Mesothelial cell of epicardium (in vitro differentiated cells): ENCODE data around the gene BORCS5. TPM values are rescaled to one million over a fixed set of nuclear protein-coding genes. Genes with fewer than 3 reads are reported as not detected.
A peak's percentile ranks its signal among the peaks of the same experiment; 100 is the strongest.

ENCODE experiments used
- DNase-seq, 2 experiments: peaks; one replicate each; pipeline ENCODE4 v3.0.0; 2021; ENCODE audit warnings: low spot score in 2 of 2; ENCODE audit not compliant: unreplicated experiment in 2 of 2
- H3K27ac Mint-ChIP-seq: 2 replicates; pipeline ENCODE4 v1.8.0; 2021; ENCODE audit warnings: mixed read lengths
- H3K27me3 Mint-ChIP-seq: 2 replicates; pipeline ENCODE4 v1.8.0; 2021; ENCODE audit warnings: low read depth, mixed read lengths
- H3K36me3 Mint-ChIP-seq: 2 replicates; pipeline ENCODE4 v1.8.0; 2021; ENCODE audit warnings: mixed read lengths
- H3K4me1 Mint-ChIP-seq: 2 replicates; pipeline ENCODE4 v1.8.0; 2021; ENCODE audit warnings: mixed read lengths
- H3K4me3 Mint-ChIP-seq: 2 replicates; pipeline ENCODE4 v1.8.0; 2021; ENCODE audit warnings: mild to moderate bottlenecking, moderate library complexity, mixed read lengths
- H3K9me3 Mint-ChIP-seq: 2 replicates; pipeline ENCODE4 v1.8.0; 2021; ENCODE audit warnings: mixed read lengths
- CTCF ChIP-seq: fragments of 200-600 bp; sonication (generic); IDR thresholded peaks from one replicate; pipeline ENCODE4 v1.5.0; 2021; ENCODE audit warnings: antibody characterized with exemption; ENCODE audit not compliant: unreplicated experiment
- total RNA-seq: library from RNA; stranded (reverse); gene quantifications from 3 replicates; pipeline ENCODE4 v1.2.1, GENCODE V29; 2021

Gene BORCS5
- total RNA-seq, 1 donor from 2014 or later, result 11.0 TPM

- H3K36me3 Mint-ChIP-seq, result no peaks in the 10 kb centered on the region
- no peak overlapping the region for H3K4me3 Mint-ChIP-seq
- no peak for TF ChIP-seq CTCF
- H3K4me1 Mint-ChIP-seq, result peaks cover 30% of the 10 kb centered on the region
- H3K27ac Mint-ChIP-seq, result no peak overlapping the region
- H3K9me3 Mint-ChIP-seq, result no peaks in the 10 kb centered on the region
- no peak for DNase-seq
- no peaks in the 10 kb centered on the region for H3K27me3 Mint-ChIP-seq
Observed at GRCh38 chr12:12326262-12326661, 30.6 kb upstream of the BORCS5 start.

GRCh38 chr12:12327802-12328201, 29.1 kb upstream of the BORCS5 start:
- H3K9me3 Mint-ChIP-seq, result no peaks in the 10 kb centered on the region
- peaks cover 36% of the 10 kb centered on the region for H3K4me1 Mint-ChIP-seq
- no peak overlapping the region for H3K4me3 Mint-ChIP-seq
- H3K27ac Mint-ChIP-seq, result no peak overlapping the region
- peak; percentile 63 for TF ChIP-seq CTCF
- no peaks in the 10 kb centered on the region for H3K36me3 Mint-ChIP-seq
- no peaks in the 10 kb centered on the region for H3K27me3 Mint-ChIP-seq
- no peak for DNase-seq

GRCh38 chr12:12331244-12331771, 25.6 kb upstream of the BORCS5 start:
- Mint-ChIP-seq H3K9me3 (no peaks in the 10 kb centered on the region), H3K4me3 (peak overlapping the region; percentile 53), H3K4me1 (peaks cover 47% of the 10 kb centered on the region), H3K27ac (peak overlapping the region; percentile 94), H3K36me3 (peaks cover 2% of the 10 kb centered on the region), H3K27me3 (no peaks in the 10 kb centered on the region)
- no peak for DNase-seq
- no peak for TF ChIP-seq CTCF

- no peak for TF ChIP-seq CTCF
- no peaks in the 10 kb centered on the region for H3K27me3 Mint-ChIP-seq
- peaks cover 47% of the 10 kb centered on the region for H3K4me1 Mint-ChIP-seq
- DNase-seq, result no peak
- H3K27ac Mint-ChIP-seq, result peak overlapping the region; percentile 94
- H3K9me3 Mint-ChIP-seq, result no peaks in the 10 kb centered on the region
- peaks cover 2% of the 10 kb centered on the region for H3K36me3 Mint-ChIP-seq
- peak overlapping the region; percentile 53 for H3K4me3 Mint-ChIP-seq
Observed at GRCh38 chr12:12331896-12332295, 25.0 kb upstream of the BORCS5 start.

GRCh38 chr12:12333407-12334366, 23.2 kb upstream of the BORCS5 start:
- no peaks in the 10 kb centered on the region for H3K27me3 Mint-ChIP-seq
- peak overlapping the region; percentile 77 for H3K27ac Mint-ChIP-seq
- no peak overlapping the region for H3K4me3 Mint-ChIP-seq
- no peak for TF ChIP-seq CTCF
- DNase-seq, result no peak
- H3K4me1 Mint-ChIP-seq, result peaks cover 43% of the 10 kb centered on the region
- peaks cover 4% of the 10 kb centered on the region for H3K36me3 Mint-ChIP-seq
- H3K9me3 Mint-ChIP-seq, result no peaks in the 10 kb centered on the region
